ENCODE results near the gene CATSPER3.
"Not testable (repeated sequence)": the region's sequence is repeated elsewhere in the genome, so short reads cannot be mapped to it uniquely, and the experiment has no call there.

The CATSPER3 gene

DNA sequence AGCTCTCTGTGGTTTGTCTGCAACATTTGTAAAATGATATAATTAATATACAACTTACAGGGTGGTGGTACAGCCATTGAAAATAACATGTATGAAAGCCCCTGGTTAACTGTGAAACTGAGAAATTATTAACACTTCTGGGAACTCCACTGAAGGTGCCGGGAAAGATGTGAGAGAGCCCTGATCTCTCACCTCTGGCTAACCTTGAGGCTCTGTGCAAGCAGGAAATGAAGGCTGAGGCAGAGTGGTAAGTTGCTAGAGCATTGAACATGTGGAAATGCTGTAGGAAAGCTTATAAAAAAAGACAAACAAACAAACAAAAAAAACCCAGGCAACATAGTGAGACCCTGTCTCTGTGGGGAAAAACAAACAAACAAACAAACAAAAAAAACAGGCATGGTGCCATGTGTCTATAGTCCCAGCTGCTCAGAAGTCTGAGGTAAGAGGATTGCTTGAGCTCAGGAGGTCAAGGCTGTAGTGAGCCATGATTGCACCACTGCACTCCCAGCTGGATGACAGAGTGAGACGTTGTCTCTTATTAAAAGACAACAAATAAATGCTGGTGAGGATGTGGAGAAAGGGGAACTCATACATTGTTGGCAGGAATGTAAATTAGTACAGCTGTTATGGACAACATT lies 7.5 kb downstream of the CATSPER3 start:
- DNase-seq (ENCODE audit: low read depth), result no peak

DNA sequence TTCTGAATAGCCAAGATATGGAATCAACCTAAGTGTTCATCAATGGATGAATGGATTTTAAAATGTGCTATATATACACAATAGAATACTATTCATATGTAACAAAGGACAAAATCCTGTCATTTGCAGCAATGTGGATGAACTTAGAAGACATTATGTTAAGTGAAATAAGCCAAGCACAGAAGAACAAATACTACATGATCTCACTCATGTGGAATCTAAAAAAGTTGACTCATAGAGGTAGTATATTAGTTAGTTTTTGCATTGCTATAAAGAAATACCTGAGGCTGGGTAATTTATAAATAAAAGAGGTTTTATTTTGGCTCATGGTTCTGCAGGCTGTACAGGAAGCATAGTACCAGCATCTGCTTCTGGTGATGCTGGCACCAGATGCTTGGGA lies 8.1 kb downstream of the CATSPER3 start:
- no peak for DNase-seq (ENCODE audit: low read depth)

DNA sequence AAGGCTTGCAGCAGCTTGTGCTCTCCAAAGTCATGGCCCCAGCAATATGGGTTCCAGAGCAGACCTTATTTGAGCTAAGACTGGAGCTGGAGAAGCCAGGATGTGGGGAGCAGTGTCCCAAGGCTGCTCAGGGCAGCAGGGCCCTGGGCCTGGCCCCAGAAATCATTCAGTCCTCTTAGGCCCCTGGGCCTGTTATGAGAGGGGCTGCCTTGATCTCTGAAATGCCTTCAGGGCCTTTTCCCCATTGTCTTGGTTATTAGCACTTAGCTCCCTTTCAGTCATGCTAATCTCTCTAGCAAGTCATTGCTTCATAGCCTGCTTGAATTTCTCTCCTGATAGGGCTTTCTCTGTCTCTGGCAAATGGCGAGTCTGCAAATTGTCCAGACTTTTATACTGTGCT lies 9.1 kb downstream of the CATSPER3 start:
- no peak for DNase-seq (ENCODE audit: low read depth)

DNA sequence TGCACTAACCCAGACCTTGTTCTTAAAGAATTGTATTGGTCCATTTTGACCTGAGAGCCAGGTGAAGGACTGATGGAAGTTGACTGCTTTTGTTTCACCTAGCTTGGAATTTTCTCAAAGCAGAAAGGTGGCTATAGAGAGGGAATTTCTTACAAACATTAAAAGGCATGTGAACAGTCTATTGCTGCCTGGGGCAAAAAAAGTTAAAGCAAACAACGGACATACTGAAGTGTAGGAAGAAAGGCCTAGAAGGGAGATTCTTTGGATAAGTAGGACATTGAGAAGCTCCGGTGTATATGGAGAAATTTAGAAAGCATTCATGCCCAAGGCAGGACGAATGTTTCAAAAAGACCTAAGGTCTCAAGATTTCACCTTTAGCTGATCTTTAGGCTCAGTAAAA lies 11.7 kb downstream of the CATSPER3 start:
- DNase-seq (ENCODE audit: low read depth), result no peak

DNA sequence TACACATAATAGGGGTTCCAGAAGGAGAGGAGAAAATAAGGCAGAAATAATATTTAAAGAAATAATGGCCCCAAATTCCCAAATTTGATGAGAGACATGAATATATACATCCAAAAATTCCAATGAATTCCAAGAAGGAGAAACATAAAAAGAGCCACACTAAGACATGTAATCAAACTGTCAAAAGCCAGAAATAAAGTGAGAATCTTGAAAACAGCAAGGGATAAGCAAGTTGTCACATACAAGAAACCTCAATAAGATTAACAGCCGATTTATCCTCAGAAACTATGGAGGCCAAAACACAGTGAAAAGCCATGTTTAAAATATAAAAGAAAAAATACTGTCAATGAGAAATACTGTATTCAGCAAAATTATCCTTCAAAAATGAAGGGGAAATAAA lies 14.5 kb downstream of the CATSPER3 start:
- DNase-seq (ENCODE audit: low read depth), result no peak

DNA sequence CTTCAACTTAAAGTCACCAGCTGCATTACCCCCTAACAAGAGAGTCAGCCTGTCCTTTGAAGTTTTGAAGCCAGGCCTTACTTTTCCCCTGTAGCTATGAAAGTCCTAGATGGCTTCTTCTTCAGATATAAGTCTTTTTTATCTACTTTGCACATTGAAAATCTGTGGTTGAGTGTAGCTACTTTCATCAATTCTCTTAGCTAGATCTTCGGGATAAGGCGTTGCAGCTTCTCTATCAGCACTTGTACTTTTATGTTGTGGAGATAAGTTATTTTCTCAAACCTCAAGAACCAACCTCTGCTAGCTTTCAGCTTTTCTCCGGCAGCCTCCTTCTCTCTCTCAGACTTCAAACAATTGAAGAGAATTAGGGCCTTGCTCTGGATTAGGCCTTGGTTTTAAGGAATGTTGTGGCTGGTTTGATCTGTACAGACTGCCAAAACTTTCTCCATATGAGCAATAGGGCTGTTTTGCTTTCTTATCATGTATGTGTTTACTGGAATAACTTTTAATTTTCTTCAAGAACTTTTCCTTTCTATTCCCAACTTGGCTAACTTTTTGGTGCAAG lies 21.6 kb downstream of the CATSPER3 start:
- DNase-seq (ENCODE audit: low read depth), result no peak

DNA sequence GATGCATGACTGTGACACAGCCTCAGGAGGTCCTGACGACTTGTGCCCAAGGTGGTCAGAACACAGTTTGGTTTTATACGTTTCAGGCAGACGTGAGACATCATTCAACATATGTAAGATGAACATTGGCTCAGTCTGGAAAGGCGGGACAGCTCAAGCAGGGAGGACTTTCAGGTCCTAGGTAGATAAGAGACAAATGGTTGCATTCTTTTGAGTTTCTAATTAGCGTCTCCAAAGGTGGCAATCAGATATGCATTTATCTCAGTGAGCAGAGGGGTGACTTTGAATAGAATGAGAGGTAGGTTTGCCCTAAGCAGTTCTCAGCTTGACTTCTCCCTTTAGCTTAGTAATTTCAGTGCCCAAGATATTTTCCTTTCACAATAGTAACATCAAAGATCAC lies 22.5 kb downstream of the CATSPER3 start:
- DNase-seq (ENCODE audit: low read depth), result not testable (repeated sequence)

DNA sequence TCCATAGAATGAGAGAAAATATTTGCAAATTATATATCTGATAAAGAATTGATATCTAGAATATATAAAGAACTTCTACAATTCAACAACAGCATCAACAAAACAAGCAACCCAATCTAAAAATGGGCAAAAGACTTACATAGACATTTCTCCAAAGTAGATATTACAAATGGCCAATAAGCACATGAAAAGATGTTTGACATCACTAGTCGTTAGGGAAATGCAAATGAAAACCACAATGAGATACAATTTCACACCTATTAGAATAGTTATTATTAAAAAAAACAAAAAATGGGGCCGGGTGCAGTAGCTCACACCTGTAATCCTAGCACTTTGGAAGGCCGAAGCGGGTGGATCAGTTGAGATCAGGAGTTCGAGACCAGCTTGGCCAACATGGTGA lies 24.4 kb downstream of the CATSPER3 start:
- DNase-seq (ENCODE audit: low read depth), result no peak

DNA sequence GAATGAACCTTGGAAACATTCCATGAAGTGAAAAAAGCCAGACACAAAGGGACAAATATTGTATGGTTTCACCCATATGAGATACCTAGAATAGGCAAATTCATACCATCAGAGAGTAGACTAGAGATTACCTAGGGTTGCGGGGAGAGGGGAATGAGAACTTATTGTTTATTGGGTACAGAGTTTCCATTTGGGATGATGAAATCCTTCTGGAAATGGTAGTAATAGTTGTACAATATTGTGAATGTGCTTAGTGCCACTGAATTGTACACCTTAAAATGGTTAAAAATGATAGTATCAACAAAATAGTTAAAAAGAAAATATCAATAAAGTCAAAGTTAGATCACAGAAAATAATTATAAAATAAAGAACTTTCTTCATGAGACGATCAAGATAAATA lies 25.5 kb downstream of the CATSPER3 start:
- no peak for DNase-seq (ENCODE audit: low read depth)

DNA sequence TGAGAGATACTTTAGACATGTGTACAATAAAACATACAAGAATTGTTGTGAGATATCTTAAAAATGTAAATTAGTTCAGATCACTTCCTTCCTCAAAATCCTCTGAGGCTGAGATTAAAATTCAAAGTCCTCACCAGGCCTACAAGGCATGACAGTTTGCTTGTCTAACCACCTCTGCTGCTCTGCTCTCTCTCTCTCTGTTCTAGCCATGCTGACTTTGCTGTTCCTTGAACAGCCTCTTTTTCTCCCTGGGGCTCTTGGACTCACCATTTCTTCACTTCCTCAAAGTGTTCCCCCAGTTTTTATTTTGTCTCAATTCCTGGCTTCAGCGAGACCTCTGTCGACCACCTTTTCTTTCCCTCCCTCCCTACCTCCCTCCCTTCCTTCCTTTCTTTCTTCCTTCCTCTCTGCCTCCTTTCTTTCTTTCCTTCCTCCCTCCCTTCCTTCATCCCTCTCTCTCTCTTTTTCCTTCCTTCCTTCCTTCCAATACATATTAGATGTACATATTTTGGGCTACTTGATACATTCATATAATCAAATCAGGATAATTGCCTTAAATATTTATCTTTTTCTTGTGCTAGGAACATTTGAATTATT lies 27.0 kb downstream of the CATSPER3 start:
- DNase-seq (ENCODE audit: low read depth), result no peak

DNA sequence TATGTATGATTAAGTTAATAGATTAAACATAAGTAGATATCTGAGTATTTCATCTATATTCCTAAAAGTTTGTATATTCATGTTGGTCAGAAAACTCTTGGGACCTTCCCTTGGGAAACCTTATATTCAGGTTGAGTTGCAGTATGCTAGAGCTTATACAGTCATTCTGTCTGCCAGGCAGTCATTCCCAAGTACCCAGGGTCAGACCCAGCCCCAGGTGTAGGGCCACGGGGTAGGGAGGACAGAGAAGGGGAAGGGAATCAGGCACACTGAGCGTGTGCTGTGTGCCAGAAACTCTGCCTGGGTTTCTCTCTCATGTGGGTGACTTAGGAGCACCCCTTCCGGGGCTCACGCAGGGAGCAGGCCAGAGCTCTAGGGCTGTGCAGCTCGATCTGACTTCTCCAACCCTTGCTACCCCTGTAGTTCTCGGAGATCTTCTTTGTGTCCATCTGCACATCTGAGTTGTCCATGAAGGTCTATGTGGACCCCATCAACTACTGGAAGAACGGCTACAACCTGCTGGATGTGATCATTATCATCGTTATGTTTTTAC lies 28.2 kb downstream of the CATSPER3 start:
- DNase-seq (ENCODE audit: low read depth), result no peak

DNA sequence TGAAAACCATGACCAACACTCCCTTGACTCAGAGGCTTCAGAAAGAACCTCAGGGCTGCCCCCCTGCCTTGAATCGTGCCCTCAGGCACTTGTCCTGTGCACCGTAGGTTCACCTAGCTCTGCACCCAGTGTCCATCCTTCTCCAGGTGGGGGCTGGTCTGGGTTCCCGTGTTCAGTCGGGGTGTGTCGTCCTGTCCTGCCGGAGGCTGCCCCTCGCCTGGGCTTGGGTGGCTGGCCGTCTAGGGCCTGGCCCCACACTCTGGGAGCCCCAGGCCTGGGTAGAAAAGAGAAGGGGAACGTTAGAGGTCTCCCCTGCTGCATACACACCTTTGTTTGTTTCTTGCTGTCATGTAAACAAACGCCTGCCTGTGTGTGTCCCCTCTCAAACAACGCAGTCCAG lies 29.3 kb downstream of the CATSPER3 start:
- DNase-seq (ENCODE audit: low read depth), result no peak

DNA sequence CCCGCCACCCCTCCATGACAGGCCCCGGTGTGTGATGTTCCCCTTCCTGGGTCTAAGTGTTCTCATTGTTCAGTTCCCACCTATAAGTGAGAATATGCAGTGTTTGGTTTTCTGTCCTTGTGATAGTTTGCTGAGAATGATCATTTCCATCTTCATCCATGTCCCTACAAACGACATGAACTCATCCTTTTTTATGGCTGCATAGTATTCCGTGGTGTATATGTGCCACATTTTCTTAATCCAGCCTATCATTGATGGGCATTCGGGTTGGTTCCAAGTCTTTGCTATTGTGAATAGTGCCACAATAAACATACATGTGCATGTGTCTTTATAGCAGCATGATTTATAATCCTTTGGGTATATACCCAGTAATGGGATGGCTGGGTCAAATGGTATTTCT lies 30.4 kb downstream of the CATSPER3 start:
- DNase-seq (ENCODE audit: low read depth), result not testable (repeated sequence)

DNA sequence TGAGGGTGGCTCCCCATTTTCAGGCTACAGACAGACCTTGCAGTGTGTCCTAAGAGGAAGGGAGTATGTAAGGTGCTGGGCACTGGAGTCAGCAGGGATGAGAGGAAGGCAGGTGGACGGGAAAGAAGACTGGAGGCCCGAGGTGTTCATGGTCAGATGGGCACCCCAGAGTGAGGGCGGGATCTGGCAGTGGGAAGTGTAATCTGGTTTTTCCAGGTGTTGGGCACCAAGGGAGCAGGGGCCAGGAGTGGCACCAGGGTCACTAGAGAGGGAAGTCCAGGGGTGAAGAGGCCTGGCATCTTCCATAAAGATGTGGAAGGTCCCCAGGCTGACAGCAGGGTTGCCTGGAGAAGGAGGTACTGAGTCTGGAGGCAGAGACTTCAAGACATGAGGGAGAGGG lies 36.7 kb downstream of the CATSPER3 start:
- no peak for DNase-seq (ENCODE audit: low read depth)

DNA sequence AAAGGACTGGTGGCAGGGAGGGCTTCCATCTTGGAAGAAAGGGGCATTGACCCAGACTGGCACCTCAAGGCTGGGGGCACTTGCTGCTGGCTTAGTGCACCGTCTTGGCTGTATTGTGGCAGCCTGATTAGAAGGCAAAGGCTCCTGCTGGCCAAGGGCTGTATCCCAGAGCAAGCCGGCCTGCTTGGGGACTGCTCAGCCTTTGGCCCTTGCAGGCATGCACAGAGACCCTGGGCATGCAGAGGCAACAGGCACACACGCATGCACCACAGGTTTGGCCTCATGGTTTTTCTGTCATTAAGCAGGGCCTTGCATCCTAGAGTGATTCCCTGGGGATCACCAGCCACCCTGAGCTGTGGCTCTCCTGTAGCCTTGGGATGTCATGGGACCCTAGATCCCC lies 37.4 kb downstream of the CATSPER3 start:
- no peak for DNase-seq (ENCODE audit: low read depth)

DNA sequence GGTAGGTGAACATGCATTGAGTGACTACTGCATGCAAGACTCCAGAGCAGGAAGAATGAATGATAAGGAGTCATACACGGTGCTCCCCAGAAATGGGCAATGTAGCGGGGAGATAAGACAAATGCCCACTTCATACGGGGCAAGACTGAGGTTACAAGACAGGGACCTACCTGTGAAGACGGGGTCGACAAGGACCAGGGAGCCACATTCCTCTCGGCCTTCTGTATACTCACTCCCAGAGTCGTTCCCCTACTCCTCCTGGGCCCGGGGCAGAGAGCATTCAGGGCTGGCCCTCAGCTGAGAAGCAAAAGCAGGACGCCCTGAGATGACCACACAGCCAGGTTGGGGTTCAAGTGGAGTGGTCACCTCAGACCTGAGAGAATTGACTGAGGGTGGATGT lies 39.6 kb downstream of the CATSPER3 start:
- no peak for DNase-seq (ENCODE audit: low read depth)

DNA sequence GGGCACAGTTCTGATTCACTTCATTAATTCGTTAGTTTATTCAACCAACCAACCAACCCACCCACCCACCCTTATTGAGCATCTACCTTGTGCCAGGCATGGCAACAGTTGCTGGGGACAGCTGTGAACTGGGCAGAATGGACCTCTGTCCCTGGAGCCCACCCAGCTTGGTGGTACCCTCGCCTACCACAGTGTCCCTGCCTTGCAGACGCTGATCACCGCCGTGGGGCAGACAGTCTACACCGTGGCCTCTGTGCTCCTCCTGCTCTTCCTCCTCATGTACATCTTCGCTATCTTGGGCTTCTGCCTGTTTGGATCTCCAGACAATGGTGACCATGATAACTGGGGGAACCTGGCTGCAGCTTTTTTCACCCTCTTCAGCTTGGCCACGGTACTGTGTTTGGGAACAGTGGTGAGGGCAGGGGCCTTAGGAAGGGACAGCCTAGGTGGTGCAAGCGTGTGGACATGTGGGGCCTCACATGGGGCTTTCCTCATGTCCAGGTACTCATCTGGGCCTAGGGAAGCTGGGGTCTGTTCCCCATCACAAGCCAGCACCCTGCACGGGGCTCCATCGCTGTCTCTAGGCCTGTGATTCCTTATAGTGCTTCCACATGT lies 40.1 kb downstream of the CATSPER3 start:
- DNase-seq (ENCODE audit: low read depth), result no peak

DNA sequence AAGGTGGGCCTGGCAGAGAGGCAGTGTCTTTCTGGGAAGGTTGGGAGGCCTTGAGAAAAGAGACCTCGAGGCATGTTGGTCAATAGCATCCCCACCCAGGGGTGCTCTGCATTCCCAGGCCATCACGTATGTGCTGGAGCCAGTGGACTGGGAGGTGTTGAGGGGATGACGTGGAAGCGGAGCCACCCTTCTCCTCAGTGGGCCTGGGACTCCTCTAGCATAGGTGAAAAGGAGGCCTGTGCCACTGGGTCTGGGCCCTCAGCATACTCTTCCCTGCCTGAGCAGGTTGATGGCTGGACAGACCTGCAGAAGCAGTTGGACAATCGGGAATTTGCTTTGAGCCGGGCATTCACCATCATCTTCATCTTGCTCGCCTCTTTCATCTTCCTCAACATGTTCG lies 40.8 kb downstream of the CATSPER3 start:
- no peak for DNase-seq (ENCODE audit: low read depth)

DNA sequence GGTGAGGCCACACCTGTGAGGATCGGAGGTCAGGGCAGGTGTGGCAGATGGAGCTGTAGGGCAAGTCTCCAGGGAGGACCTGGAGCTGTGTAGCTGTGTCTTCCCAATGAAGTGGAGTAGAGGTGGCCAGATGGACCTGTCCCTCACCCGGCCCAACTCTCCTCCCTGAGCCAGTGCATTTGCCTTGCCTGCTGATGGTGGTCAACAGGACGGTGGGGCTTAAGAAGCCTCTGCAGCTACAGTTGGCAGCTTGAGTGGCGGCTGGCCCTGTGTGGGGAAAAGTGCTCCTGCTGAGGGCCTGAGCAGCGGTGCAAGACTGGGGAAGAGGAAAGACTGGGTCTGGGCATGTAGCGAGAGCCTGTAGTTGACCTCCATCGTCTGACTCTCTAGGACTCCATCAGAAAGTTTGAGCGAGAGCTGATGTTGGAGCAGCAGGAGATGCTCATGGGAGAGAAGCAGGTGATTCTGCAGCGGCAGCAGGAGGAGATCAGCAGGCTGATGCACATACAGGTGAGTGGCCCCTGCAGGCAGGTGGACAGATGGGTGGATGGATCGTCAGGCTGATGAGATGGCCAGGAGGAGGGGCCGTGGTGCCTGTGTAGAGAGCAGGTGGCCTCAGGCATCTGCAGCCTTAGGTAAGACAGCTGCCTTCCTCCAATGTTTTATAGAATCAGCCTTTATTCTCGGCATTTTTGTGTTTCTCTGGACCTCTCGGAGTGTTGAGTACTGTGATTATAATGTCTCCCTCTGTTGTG lies 41.5 kb downstream of the CATSPER3 start:
- no peak for DNase-seq (ENCODE audit: low read depth)

DNA sequence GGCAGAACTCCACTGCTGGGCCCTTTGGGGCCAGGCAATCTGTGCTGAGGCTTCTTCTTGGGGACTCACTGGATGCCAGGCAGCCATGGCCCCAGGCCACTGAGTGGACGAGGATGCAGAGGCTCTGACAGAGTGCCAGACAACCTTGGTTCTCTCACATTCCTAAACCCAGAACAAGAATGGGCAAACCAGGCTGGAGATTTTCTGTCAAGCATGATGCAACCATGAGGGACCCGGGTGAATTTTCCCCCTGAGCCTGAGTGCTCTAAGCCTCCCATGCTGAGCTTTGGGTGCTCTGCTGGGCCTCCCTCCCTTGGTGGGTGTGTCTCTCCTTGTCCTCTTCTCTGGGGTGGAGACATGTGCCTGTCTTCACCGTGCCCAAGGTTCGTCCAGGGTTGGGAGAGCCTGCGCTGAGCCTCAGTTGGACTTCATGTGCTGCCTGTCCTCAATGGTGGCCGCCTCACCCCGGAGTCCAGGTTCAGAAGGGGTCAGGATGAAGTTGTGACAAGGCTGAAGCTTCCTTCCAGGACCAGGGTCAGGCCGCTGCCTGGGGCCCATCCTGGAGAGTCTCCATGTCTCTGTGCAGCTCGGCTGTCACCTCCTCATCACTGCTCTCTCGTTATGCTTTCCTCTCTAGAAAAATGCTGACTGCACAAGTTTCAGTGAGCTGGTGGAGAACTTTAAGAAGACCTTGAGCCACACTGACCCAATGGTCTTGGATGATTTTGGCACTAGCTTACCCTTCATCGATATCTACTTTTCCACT lies 42.2 kb downstream of the CATSPER3 start:
- no peak for DNase-seq (ENCODE audit: low read depth)

DNA sequence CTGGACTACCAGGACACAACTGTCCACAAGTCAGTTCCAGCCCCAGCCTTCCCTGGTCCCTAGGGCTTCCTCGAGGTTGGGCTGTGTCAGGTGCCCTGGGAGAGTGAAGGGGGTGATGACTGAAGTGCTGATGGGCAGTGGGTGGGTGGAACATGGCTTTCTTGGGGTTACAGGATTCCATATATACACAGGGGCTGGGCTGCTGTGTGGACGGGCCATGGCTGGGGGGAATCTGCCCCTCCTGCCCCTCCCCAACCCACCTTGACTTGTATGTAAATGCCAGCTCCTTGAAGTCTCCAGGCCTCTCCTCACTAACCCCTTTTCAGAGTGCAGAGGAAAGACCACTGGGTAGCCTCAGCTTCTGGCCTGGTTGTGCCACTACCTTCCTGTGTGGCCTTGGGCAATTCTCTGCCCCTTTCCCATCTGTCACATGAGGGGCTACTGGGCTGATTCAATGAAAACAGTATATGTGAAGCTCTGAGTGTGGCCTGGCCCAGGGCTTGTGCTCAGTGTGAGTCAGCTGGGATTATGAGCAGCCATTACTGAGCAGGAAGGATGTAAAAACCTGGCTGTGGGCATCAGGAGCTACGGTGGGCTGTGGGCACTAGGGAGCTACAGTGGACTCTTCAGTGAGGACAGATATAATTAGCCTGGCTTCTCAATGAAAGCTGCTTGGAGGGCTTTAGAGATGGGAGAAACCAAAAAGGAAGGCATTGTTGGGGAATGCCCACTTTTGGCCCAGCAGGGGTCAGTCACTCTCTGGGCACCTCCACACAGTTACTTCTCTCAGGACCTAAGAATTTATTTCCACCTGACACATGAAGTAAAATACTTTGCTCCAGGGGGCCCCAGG lies 43.0 kb downstream of the CATSPER3 start:
- no peak for DNase-seq (ENCODE audit: low read depth)
